Body of pancreas (tissue), 4 donors: ENCODE data around the gene GFOD1. TPM values are rescaled to one million over a fixed set of nuclear protein-coding genes. Genes with fewer than 3 reads are reported as not detected.
"Not testable (repeated sequence)": the region's sequence is repeated elsewhere in the genome, so short reads cannot be mapped to it uniquely, and the experiment has no call there.

Source experiments
- ATAC-seq: fragments of 150-250 bp; one replicate; pipeline ENCODE4 v1.9.1; 2016
- DNase-seq, 4 donors: peaks; one replicate each; pipeline ENCODE4 v3.0.0-alpha.2; 2019
- H3K27ac ChIP-seq, 4 donors: fragments of 200-600 bp; sonication (generic); 1 replicate in 3 of 4; 2 replicates in 1 of 4; pipeline versions ENCODE4 v1.5.1 to v1.6.1; 2016 to 2019; ENCODE audit warnings: mild to moderate bottlenecking in 1 of 4, mixed read lengths in 1 of 4, moderate library complexity in 1 of 4
- H3K27me3 ChIP-seq, 2 donors: fragments of 200-600 bp; sonication (generic); one replicate each; pipeline ENCODE4 v1.6.0; 2016; ENCODE audit warnings: mild to moderate bottlenecking in 1 of 2
- H3K36me3 ChIP-seq, 2 donors: fragments of 200-600 bp; sonication (generic); replicated peaks in 1 of 2; 2 replicates each; pipeline ENCODE4 v1.5.1; 2016; ENCODE audit warnings: low read depth in 2 of 2; ENCODE audit not compliant: insufficient read depth in 1 of 2
- H3K4me1 ChIP-seq: fragments of 200-600 bp; sonication (generic); one replicate; pipeline ENCODE4 v1.6.0; 2016
- H3K4me3 ChIP-seq, 2 donors: fragments of 200-600 bp; sonication (generic); 1 replicate in 1 of 2; 2 replicates in 1 of 2; pipeline ENCODE4 v1.5.1; 2016 to 2019
- H3K9me3 ChIP-seq, 3 donors: fragments of 200-600 bp; sonication (generic); 1 replicate in 2 of 3; 2 replicates in 1 of 3; pipeline ENCODE4 v1.5.1; 2016
- POLR2A ChIP-seq, 3 donors: fragments of 450-650 bp; IDR thresholded peaks; one replicate each; pipeline ENCODE4 v1.6.1; 2016; ENCODE audit warnings: antibody characterized with exemption in 3 of 3, mild to moderate bottlenecking in 2 of 3
- whole genome bisulfite sequencing, 2 donors: methylation state at CpG; one replicate each; pipeline ENCODE4 v1.1.5; 2017; 5-methylcytosine and 5-hydroxymethylcytosine counted together
- intact Hi-C: fragments of 100-400 bp; cut with DNase I; formaldehyde crosslinking; loops from one replicate; pipeline ENCODE4 v1.15.1; 2023
- total RNA-seq, 2 donors: library from RNA; depleted of rRNA; stranded (reverse); fragments of >200 nt; gene quantifications; one replicate each; pipeline ENCODE4 v1.1.0, GENCODE V29; 2016
- TF ChIP-seq, protein P1 (sequence below), 7 experiments: fragments of 450-650 bp in 4 of 7; fragments of 200-600 bp in 3 of 7; sonication (generic) in 3 of 7; IDR thresholded peaks; one replicate each; pipeline ENCODE4 v1.5.1; 2016 to 2019; ENCODE audit warnings: antibody characterized with exemption in 7 of 7

GFOD1 gene
- total RNA-seq, 2 donors from 2014 or later, result 4.3 to 5.2 TPM

DNA sequence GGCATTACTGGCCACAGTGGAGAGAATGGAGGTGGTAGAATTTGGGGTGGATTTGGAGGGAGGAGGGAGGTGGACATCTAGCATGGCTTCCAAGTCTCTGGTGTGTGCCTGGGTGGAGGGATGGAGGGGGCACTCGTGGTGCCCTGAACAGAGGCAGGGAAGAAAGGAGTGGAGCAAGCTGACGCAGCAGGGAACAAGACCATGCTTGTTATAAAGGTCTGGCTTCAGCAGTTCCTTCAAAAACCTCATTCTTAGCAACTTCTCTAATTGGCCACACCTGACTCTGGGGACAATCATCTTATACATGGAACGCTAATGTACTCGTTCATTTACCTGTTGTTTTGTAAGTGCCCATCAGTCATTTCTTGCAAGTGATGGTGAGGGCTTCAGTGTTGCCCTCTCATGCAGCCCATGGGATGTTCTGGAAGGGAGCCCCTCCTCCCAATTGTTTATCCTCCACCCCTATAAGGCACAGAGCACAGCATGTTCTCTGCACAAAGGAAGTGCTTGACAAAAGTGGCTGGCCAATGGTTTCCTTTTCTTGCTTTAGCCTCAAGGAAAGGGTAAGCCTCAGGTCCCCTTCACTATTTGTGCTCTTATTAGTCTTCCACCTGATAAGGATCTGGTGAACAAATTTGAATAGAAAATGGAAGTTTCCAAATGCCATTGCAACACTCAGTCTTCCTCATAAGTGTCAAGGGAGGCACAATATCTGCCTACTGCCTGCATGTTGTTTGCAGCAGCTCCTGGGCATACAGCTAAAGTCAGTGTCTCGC, 39.3 kb downstream of the GFOD1 start:
- intact Hi-C loops, result no loop called here
- no peaks in the 10 kb centered on the region for H3K9me3 ChIP-seq
- WGBS, 2 donors, result 72 to 84% methylated on average over 5 of the region's 5 CpGs
- no peaks in the 10 kb centered on the region for H3K36me3 ChIP-seq
- no peaks in the 10 kb centered on the region for H3K27me3 ChIP-seq
- DNase-seq (peak in 1 of 4 donors; percentile 18), ATAC-seq (no peak)
- peaks cover 6% of the 10 kb centered on the region for H3K4me1 ChIP-seq
- no peak overlapping the region for H3K4me3 ChIP-seq
- H3K27ac ChIP-seq, result peak overlapping the region in 1 of 4 donors; percentile 25
- TF ChIP-seq POLR2A (IDR thresholded peaks at IDR 0.05), result no peak
- TF ChIP-seq, protein P1, sequence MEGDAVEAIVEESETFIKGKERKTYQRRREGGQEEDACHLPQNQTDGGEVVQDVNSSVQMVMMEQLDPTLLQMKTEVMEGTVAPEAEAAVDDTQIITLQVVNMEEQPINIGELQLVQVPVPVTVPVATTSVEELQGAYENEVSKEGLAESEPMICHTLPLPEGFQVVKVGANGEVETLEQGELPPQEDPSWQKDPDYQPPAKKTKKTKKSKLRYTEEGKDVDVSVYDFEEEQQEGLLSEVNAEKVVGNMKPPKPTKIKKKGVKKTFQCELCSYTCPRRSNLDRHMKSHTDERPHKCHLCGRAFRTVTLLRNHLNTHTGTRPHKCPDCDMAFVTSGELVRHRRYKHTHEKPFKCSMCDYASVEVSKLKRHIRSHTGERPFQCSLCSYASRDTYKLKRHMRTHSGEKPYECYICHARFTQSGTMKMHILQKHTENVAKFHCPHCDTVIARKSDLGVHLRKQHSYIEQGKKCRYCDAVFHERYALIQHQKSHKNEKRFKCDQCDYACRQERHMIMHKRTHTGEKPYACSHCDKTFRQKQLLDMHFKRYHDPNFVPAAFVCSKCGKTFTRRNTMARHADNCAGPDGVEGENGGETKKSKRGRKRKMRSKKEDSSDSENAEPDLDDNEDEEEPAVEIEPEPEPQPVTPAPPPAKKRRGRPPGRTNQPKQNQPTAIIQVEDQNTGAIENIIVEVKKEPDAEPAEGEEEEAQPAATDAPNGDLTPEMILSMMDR (IDR thresholded peaks at IDR 0.05), result no peak

DNA sequence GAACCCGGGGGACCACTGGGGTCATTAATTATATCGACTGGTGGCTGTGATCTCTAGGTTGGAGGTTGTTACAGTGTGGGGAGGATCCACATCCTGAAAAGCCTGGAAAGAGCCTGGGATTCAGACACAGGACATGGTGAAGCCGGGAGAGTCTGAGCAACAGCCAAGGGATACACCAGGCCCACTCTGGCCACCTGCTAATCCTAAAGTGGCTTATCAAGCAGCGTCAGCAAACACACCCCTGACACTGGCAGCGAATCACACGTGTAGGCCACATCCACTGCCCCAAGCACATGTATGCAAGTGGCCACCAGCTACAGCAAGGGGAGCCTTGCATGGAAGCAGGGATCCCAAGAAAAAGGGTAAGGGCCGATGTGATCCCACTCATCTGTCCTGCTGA, 41.0 kb downstream of the GFOD1 start:
- Histone ChIP-seq H3K27me3 (no peaks in the 10 kb centered on the region), H3K27ac (no peak overlapping the region), H3K4me3 (no peak overlapping the region), H3K4me1 (peaks cover 6% of the 10 kb centered on the region), H3K36me3 (no peaks in the 10 kb centered on the region), H3K9me3 (no peaks in the 10 kb centered on the region)
- DNase-seq, result no peak
- intact Hi-C loops, result no loop called here
- TF ChIP-seq POLR2A (IDR thresholded peaks at IDR 0.05), result no peak
- ATAC-seq, result no peak
- 88% methylated on average over 7 of the region's 7 CpGs for WGBS, 2 donors

DNA sequence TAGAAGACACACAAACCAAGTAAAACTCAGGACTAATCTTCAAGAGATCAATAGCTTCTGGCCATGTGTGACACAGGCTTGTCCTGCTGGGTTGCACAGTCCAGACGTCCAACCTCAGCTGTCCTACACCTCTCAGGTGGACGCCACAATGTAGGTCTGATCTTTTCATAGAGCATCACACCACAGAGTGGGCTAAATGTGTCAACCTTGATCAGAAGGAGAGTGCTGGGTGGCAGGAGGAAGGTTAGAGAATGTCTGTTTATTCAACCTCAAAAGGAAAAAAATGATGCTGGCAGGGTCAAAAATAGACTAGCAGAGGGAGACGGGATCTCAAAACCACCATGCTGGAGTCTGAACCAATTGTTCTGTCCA, 41.7 kb downstream of the GFOD1 start:
- Histone ChIP-seq H3K27ac (peak overlapping the region in 1 of 4 donors; percentile 3), H3K27me3 (no peaks in the 10 kb centered on the region), H3K4me1 (peaks cover 6% of the 10 kb centered on the region), H3K36me3 (no peaks in the 10 kb centered on the region), H3K9me3 (no peaks in the 10 kb centered on the region), H3K4me3 (no peak overlapping the region)
- intact Hi-C loops, result no loop called here
- TF ChIP-seq, protein P1 (IDR thresholded peaks at IDR 0.05), result no peak
- TF ChIP-seq POLR2A (IDR thresholded peaks at IDR 0.05), result no peak
- DNase-seq, result no peak
- WGBS, 2 donors, result 67 to 72% methylated on average over 3 of the region's 3 CpGs
- ATAC-seq, result no peak

DNA sequence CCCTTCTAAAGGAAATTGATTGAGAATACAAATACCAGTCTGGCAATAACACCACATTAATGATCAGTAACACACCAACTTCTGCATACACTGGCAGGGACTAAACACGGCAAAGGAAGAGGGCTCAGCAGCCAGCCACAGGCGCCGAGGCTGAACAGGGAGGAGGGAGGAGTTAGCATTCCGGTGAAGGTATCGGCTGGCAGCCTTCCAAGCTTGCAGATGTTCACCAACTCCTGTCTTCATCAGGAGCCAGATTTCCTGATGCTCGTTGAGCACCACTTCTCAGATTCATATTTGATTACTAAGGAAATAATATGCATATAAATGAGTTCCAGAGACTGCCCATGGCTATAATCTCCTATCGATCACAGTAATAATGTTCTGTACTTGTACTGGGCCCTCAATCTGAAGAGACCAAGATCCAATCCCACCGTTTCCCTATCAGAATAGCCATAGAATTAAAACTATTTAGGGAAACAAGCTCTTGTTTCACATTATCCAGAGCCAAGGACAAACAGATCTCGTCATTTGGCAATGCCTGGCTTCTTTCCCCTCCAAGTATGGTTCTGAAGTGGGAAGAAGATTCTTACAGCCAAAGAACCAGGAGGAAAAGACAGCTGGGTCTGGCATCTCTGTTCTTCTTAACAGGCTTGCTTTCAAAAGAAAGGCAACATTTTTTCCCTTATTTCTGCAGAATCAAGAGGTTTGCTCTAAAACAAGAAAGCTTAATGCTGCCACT, 42.2 kb downstream of the GFOD1 start:
- intact Hi-C loops, result no loop called here
- WGBS, 2 donors, result 11 to 16% methylated on average over 9 of the region's 9 CpGs
- Histone ChIP-seq H3K4me3 (no peak overlapping the region), H3K9me3 (no peaks in the 10 kb centered on the region), H3K27ac (peak overlapping the region in 1 of 4 donors; percentile 3), H3K36me3 (no peaks in the 10 kb centered on the region), H3K27me3 (no peaks in the 10 kb centered on the region), H3K4me1 (peaks cover 6% of the 10 kb centered on the region)
- peak; percentile 78 to 91 (median 85) for DNase-seq
- no peak for TF ChIP-seq POLR2A (IDR thresholded peaks at IDR 0.05)
- TF ChIP-seq, protein P1 (IDR thresholded peaks at IDR 0.05), result no peak
- ATAC-seq, result peak; percentile 65

DNA sequence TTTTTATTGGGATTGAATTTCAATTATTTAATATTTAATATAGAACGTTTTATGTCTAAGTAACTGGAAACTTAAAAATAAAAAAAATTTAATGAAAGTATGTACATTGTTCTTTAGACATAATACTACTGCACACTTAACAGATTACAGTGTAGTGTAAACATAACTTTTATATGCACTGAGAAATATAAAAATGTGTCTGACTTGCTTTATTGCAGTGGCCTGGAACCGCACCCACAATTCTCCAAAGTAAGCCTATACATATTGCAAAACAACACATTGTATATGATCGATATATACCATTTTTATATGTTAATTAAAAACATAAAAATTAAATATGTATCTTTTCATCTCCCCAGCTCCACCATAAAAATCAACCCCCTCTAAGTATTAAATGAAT, 42.8 kb downstream of the GFOD1 start:
- TF ChIP-seq POLR2A (IDR thresholded peaks at IDR 0.05), result no peak
- TF ChIP-seq, protein P1 (IDR thresholded peaks at IDR 0.05), result no peak
- Histone ChIP-seq H3K4me3 (no peak overlapping the region), H3K9me3 (no peaks in the 10 kb centered on the region), H3K27me3 (no peaks in the 10 kb centered on the region), H3K4me1 (peaks cover 6% of the 10 kb centered on the region), H3K27ac (no peak overlapping the region), H3K36me3 (no peaks in the 10 kb centered on the region)
- WGBS, 2 donors, result 61 to 67% methylated on average over 3 of the region's 3 CpGs
- intact Hi-C loops, result no loop called here
- ATAC-seq (no peak), DNase-seq (no peak)

DNA sequence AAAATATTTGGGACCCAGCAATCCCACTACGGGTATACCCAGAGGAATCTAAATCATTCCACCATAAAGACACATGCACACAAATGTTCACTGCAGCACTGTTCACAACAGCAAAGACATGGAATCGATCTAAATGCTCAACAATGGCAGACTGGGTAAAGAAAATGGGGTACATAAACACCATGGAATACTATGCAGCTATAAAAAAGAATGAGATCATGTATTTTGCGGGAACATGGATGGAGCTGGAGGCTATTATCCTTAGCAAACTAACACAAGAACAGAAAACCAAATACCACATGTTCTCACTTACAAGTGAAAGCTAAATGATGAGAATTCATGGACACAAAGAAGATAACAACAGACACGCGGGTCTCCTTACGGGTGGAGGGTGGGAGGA, 43.4 kb downstream of the GFOD1 start:
- intact Hi-C loops, H3K9me3 ChIP-seq, H3K36me3 ChIP-seq, DNase-seq, H3K27me3 ChIP-seq, H3K4me3 ChIP-seq, ATAC-seq, H3K27ac ChIP-seq, H3K4me1 ChIP-seq: not testable (repeated sequence)
- 88 to 92% methylated on average over 6 of the region's 6 CpGs for WGBS, 2 donors
